Small intestine (tissue), 7 donors: Measurements from ENCODE around the gene GRID2. TPM values are rescaled to one million over a fixed set of nuclear protein-coding genes. Genes with fewer than 3 reads are reported as not detected.
"Not testable (repeated sequence)": the region's sequence is repeated elsewhere in the genome, so short reads cannot be mapped to it uniquely, and the experiment has no call there.

ENCODE experiments used
- DNase-seq, 2 donors: peaks; one replicate each; pipeline versions ENCODE4 v3.0.0 to v3.0.0-alpha.2; 2013
- FAIRE-seq: peaks from 2 replicates; lab custom pipeline; 2012; peaks lifted over from hg19 to GRCh38; lab: Jason Lieb, UNC
- H3K27ac ChIP-seq, 3 donors: one replicate each; pipeline ENCODE4 v1.5.1; 2013; ENCODE audit warnings: low read length in 2 of 3, mild to moderate bottlenecking in 2 of 3, control low read depth in 1 of 3, inconsistent platforms in 1 of 3, low read depth in 1 of 3, moderate library complexity in 1 of 3
- H3K27me3 ChIP-seq, 3 donors: one replicate each; pipeline ENCODE4 v1.6.1; 2013; ENCODE audit warnings: low read length in 3 of 3, inconsistent platforms in 1 of 3; ENCODE audit not compliant: control insufficient read depth in 3 of 3, insufficient read depth in 3 of 3
- H3K36me3 ChIP-seq, 3 donors: one replicate each; pipeline ENCODE4 v1.6.1; 2013; ENCODE audit warnings: low read length in 3 of 3, inconsistent platforms in 1 of 3, low read depth in 1 of 3, mild to moderate bottlenecking in 1 of 3, moderate library complexity in 1 of 3; ENCODE audit not compliant: control insufficient read depth in 3 of 3, insufficient read depth in 2 of 3
- H3K4me1 ChIP-seq, 3 donors: one replicate each; pipeline ENCODE4 v1.6.1; 2013; ENCODE audit warnings: low read length in 2 of 3, inconsistent platforms in 1 of 3, low read depth in 1 of 3, mild to moderate bottlenecking in 1 of 3, moderate library complexity in 1 of 3; ENCODE audit not compliant: control insufficient read depth in 3 of 3, insufficient read depth in 2 of 3
- H3K4me3 ChIP-seq, 3 donors: one replicate each; pipeline ENCODE4 v1.5.1; 2013; ENCODE audit warnings: low read length in 3 of 3, control low read depth in 1 of 3, inconsistent platforms in 1 of 3, low read depth in 1 of 3, mild to moderate bottlenecking in 1 of 3, moderate library complexity in 1 of 3
- H3K9me3 ChIP-seq, 2 donors: one replicate each; pipeline ENCODE4 v1.6.1; 2013; ENCODE audit warnings: low read depth in 1 of 2, low read length in 1 of 2; ENCODE audit not compliant: control insufficient read depth in 2 of 2, insufficient read depth in 1 of 2
- whole genome bisulfite sequencing, 3 donors: extraction: QIAGEN DNeasy Blood & Tissue Kit; methylation state at CpG; one replicate each; pipeline ENCODE4 v1.1.7; 2013; 5-methylcytosine and 5-hydroxymethylcytosine counted together
- polyA plus RNA-seq, 4 donors: library from polyadenylated mRNA; stranded (reverse) in 3 of 4; unstranded in 1 of 4; fragments of 200-250 nt in 3 of 4; fragments of 120-200 nt in 1 of 4; gene quantifications; one replicate each; pipeline versions ENCODE4 v1.2.1 to v1.2.3, GENCODE V29; 2013
- donor health status: healthy with polysubstance abuse.
- donor health status: control.
- donor health status: control.
- donor health status: Bipolar disorder and iron deficiency.
- donor health status: healthy.

GRID2 gene
- polyA plus RNA-seq, 4 donors = 0.06 to 0.27 (median 0.21) TPM; not detected in 1

- Histone ChIP-seq H3K4me3 (no peak overlapping the region), H3K27ac (no peak overlapping the region), H3K27me3 (no peaks in the 10 kb centered on the region), H3K36me3 (no peaks in the 10 kb centered on the region), H3K4me1 (no peaks in the 10 kb centered on the region), H3K9me3 (no peaks in the 10 kb centered on the region)
- DNase-seq (no peak), FAIRE-seq (no peak)
Observed at GRCh38 chr4:92451782-92452181, 148.0 kb downstream of the GRID2 start.

GRCh38 chr4:92452383-92452782 lies 148.6 kb downstream of the GRID2 start:
- not testable (repeated sequence) for H3K9me3 ChIP-seq, H3K4me3 ChIP-seq, H3K36me3 ChIP-seq, FAIRE-seq, H3K27ac ChIP-seq, H3K27me3 ChIP-seq, DNase-seq, H3K4me1 ChIP-seq
- WGBS, 3 donors = 85 to 91% (median 90%) methylated on average over 2 of the region's 2 CpGs

- FAIRE-seq = no peak
- Histone ChIP-seq H3K4me1 (no peaks in the 10 kb centered on the region), H3K9me3 (no peaks in the 10 kb centered on the region), H3K36me3 (no peaks in the 10 kb centered on the region), H3K27me3 (no peaks in the 10 kb centered on the region), H3K27ac (no peak overlapping the region), H3K4me3 (no peak overlapping the region)
- no peak for DNase-seq
- 77 to 88% (median 81%) methylated on average over 7 of the region's 7 CpGs for WGBS, 3 donors
Observed at GRCh38 chr4:92455329-92455839, 151.6 kb downstream of the GRID2 start.

- Histone ChIP-seq H3K4me1 (no peaks in the 10 kb centered on the region), H3K27ac (no peak overlapping the region), H3K4me3 (no peak overlapping the region), H3K27me3 (no peaks in the 10 kb centered on the region), H3K36me3 (no peaks in the 10 kb centered on the region), H3K9me3 (no peaks in the 10 kb centered on the region)
- FAIRE-seq = no peak
- no peak for DNase-seq
- 44 to 63% (median 56%) methylated on average over 2 of the region's 2 CpGs for WGBS, 3 donors
Observed at GRCh38 chr4:92455951-92456350, 152.2 kb downstream of the GRID2 start.

- DNase-seq = no peak
- Histone ChIP-seq H3K27me3 (no peaks in the 10 kb centered on the region), H3K4me3 (no peak overlapping the region), H3K36me3 (no peaks in the 10 kb centered on the region), H3K27ac (no peak overlapping the region), H3K4me1 (no peaks in the 10 kb centered on the region), H3K9me3 (peaks cover 0 to 4% of the 10 kb centered on the region in 2 donors)
- WGBS, 3 donors = 67 to 95% (median 79%) methylated on average over 1 of the region's 1 CpG
- no peak for FAIRE-seq
Observed at GRCh38 chr4:92461732-92462131, 158.0 kb downstream of the GRID2 start.

- WGBS, 3 donors = 68 to 89% (median 71%) methylated on average over 1 of the region's 1 CpG
- H3K36me3 ChIP-seq = no peaks in the 10 kb centered on the region
- FAIRE-seq = no peak
Observed at GRCh38 chr4:92477298-92477697, 173.5 kb downstream of the GRID2 start.

GRCh38 chr4:92483341-92483740 lies 179.6 kb downstream of the GRID2 start:
- no peak overlapping the region for H3K4me3 ChIP-seq
- FAIRE-seq = no peak
- no peak overlapping the region for H3K27ac ChIP-seq
- 21 to 62% (median 43%) methylated on average over 3 of the region's 3 CpGs for WGBS, 3 donors
- no peaks in the 10 kb centered on the region for H3K36me3 ChIP-seq
- H3K4me1 ChIP-seq = no peaks in the 10 kb centered on the region
- no peaks in the 10 kb centered on the region for H3K27me3 ChIP-seq
- DNase-seq = peak in 1 of 2 donors; percentile 10
- no peaks in the 10 kb centered on the region for H3K9me3 ChIP-seq

More at GRCh38 chr4:92477298-92477697, 173.5 kb downstream of the GRID2 start:
- no peak for DNase-seq
- Histone ChIP-seq H3K9me3 (no peaks in the 10 kb centered on the region), H3K27ac (no peak overlapping the region), H3K27me3 (no peaks in the 10 kb centered on the region), H3K4me3 (no peak overlapping the region), H3K4me1 (no peaks in the 10 kb centered on the region)

GRCh38 chr4:92488496-92488895 lies 184.7 kb downstream of the GRID2 start:
- H3K4me3 ChIP-seq = no peak overlapping the region
- 71 to 81% (median 73%) methylated on average over 1 of the region's 1 CpG for WGBS, 3 donors
- DNase-seq (no peak), FAIRE-seq (no peak)
- H3K4me1 ChIP-seq = no peaks in the 10 kb centered on the region
- no peaks in the 10 kb centered on the region for H3K9me3 ChIP-seq
- H3K36me3 ChIP-seq = no peaks in the 10 kb centered on the region
- H3K27me3 ChIP-seq = no peaks in the 10 kb centered on the region
- no peak overlapping the region for H3K27ac ChIP-seq

- FAIRE-seq = no peak
- no peaks in the 10 kb centered on the region for H3K36me3 ChIP-seq
- no peaks in the 10 kb centered on the region for H3K27me3 ChIP-seq
- H3K27ac ChIP-seq = no peak overlapping the region
- H3K4me1 ChIP-seq = no peaks in the 10 kb centered on the region
- DNase-seq = no peak
- no peak overlapping the region for H3K4me3 ChIP-seq
- H3K9me3 ChIP-seq = no peaks in the 10 kb centered on the region
- WGBS, 3 donors = 60 to 80% (median 77%) methylated on average over 1 of the region's 1 CpG
Observed at GRCh38 chr4:92497141-92497540, 193.4 kb downstream of the GRID2 start.
